Fibroblast of gingiva (primary cell): ENCODE data around the gene HIP1R.
A peak's percentile ranks its signal among the peaks of the same experiment; 100 is the strongest.
"Not testable (repeated sequence)": the region's sequence is repeated elsewhere in the genome, so short reads cannot be mapped to it uniquely, and the experiment has no call there.

Experiments
- DNase-seq: peaks from one replicate; pipeline ENCODE4 v3.0.0-alpha.2; 2011; ENCODE audit warnings: low read depth

The HIP1R gene

GRCh38 chr12:122893208-122894153 lies 58.2 kb downstream of the HIP1R start:
- DNase-seq: no peak

GRCh38 chr12:122894193-122895121 lies 59.2 kb downstream of the HIP1R start:
- DNase-seq: no peak

- no peak for DNase-seq
Measured at GRCh38 chr12:122895320-122895703, 60.1 kb downstream of the HIP1R start.

- peak; percentile 91 for DNase-seq
Measured at GRCh38 chr12:122895704-122896636, 60.7 kb downstream of the HIP1R start, which contains the start of gene VPS37B. VPS37B (minus strand) TSS chr12:122896124; CDS start chr12:122896062, 62 bp downstream.

- DNase-seq: no peak
Measured at GRCh38 chr12:122896662-122897061, 61.4 kb downstream of the HIP1R start.

- no peak for DNase-seq
Measured at GRCh38 chr12:122899887-122900286, 64.6 kb downstream of the HIP1R start.

- DNase-seq: no peak
Measured at GRCh38 chr12:122902854-122903692, 67.8 kb downstream of the HIP1R start.

GRCh38 chr12:122903693-122904034 lies 68.4 kb downstream of the HIP1R start:
- DNase-seq: no peak

GRCh38 chr12:122905258-122905657 lies 70.0 kb downstream of the HIP1R start:
- not testable (repeated sequence) for DNase-seq

- no peak for DNase-seq
Measured at GRCh38 chr12:122908915-122909314, 73.7 kb downstream of the HIP1R start.

GRCh38 chr12:122909442-122910288 lies 74.4 kb downstream of the HIP1R start:
- no peak for DNase-seq
